Measurements from ENCODE around the gene HBM.

Gene HBM

DNA sequence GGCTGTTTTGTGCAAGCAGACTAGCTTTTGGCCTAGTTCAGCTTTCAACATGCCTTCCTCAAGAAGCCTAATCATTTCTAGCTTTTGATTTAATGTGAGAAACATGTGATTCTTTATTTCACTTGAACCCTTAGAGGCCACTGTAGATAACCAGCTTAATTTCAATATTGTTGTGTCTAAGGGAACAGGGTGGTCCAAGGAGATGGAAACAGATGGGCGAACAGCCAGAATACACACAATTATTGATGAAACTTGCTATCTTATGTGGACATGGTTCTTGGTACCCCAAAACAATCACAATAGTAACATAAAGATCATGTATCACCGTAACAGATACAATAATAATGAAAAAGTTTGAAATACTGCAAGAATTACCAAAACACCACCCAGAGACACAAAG, 32.1 kb upstream of the HBM start:
- H3K9me3 ChIP-seq (ENCODE audit: control insufficient read depth, insufficient read depth, low read length): no peaks in the 10 kb centered on the region
- H3K9me2 ChIP-seq (replicated peaks; ENCODE audit: control insufficient read depth, low read length): no peaks in the 10 kb centered on the region
- H3K4me2 ChIP-seq (ENCODE audit: low read length): no peak overlapping the region
- H4K20me1 ChIP-seq (ENCODE audit: control insufficient read depth, insufficient read depth, low read depth, low read length): no peaks in the 10 kb centered on the region
- no peak overlapping the region for H3K4me3 ChIP-seq (ENCODE audit: low read length)
- H3F3A ChIP-seq (ENCODE audit: control insufficient read depth, insufficient read depth): peaks cover under 1% of the 10 kb centered on the region; the same call in 1 of the 2 replicates
- peaks cover 11% of the 10 kb centered on the region for H3K4me1 ChIP-seq (ENCODE audit: control insufficient read depth, low read length)
- H3K27me3 ChIP-seq (ENCODE audit: control insufficient read depth, low read length): no peaks in the 10 kb centered on the region
- TF ChIP-seq, protein P1, sequence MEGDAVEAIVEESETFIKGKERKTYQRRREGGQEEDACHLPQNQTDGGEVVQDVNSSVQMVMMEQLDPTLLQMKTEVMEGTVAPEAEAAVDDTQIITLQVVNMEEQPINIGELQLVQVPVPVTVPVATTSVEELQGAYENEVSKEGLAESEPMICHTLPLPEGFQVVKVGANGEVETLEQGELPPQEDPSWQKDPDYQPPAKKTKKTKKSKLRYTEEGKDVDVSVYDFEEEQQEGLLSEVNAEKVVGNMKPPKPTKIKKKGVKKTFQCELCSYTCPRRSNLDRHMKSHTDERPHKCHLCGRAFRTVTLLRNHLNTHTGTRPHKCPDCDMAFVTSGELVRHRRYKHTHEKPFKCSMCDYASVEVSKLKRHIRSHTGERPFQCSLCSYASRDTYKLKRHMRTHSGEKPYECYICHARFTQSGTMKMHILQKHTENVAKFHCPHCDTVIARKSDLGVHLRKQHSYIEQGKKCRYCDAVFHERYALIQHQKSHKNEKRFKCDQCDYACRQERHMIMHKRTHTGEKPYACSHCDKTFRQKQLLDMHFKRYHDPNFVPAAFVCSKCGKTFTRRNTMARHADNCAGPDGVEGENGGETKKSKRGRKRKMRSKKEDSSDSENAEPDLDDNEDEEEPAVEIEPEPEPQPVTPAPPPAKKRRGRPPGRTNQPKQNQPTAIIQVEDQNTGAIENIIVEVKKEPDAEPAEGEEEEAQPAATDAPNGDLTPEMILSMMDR (IDR thresholded peaks at IDR 0.05; ENCODE audit: low read depth, low read length, poor library complexity, severe bottlenecking): no peak
- TF ChIP-seq EZH2phosphoT487 (IDR thresholded peaks at IDR 0.05; ENCODE audit: borderline replicate concordance, low read length): no peak
- peaks cover 86% of the 10 kb centered on the region for H3K79me2 ChIP-seq (ENCODE audit: control insufficient read depth, low read length)
- no peak overlapping the region for H3K27ac ChIP-seq (ENCODE audit: low read depth, low read length)
- H3K36me3 ChIP-seq (ENCODE audit: control insufficient read depth, low read length): peaks cover 10% of the 10 kb centered on the region

DNA sequence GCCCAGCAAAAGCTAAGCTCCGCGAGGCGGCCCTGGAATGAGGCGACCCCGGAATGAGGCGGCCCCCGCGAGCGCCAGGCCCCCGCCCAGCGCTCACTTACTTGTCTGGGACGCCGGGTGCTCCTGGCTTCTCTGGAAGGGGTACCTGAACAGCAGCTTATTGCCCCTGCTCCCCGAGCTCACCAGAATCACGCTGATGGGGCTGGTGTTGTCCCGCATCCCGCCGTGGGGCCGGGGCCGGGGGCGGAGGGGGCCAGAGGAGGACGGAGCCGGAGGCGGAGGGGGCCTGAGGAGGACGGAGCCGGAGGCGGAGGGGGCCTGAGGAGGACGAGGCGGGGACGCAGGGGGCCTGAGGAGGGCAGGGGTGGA, 27.7 kb upstream of the HBM start:
- Histone ChIP-seq H3K9me2 (replicated peaks; ENCODE audit: control insufficient read depth, low read length) (no peaks in the 10 kb centered on the region), H3K4me3 (ENCODE audit: low read length) (peak overlapping the region; percentile 97), H4K20me1 (ENCODE audit: control insufficient read depth, insufficient read depth, low read depth, low read length) (no peaks in the 10 kb centered on the region), H3K27ac (ENCODE audit: low read depth, low read length) (peak overlapping the region; percentile 43), H3K36me3 (ENCODE audit: control insufficient read depth, low read length) (peaks cover 3% of the 10 kb centered on the region), H3K4me1 (ENCODE audit: control insufficient read depth, low read length) (peaks cover 14% of the 10 kb centered on the region), H3K27me3 (ENCODE audit: control insufficient read depth, low read length) (no peaks in the 10 kb centered on the region), H3K4me2 (ENCODE audit: low read length) (peak overlapping the region; percentile 83), H3K79me2 (ENCODE audit: control insufficient read depth, low read length) (peaks cover 49% of the 10 kb centered on the region), H3F3A (ENCODE audit: control insufficient read depth, insufficient read depth) (peaks cover 6% of the 10 kb centered on the region; the same call in 1 of the 2 replicates), H3K9me3 (ENCODE audit: control insufficient read depth, insufficient read depth, low read length) (no peaks in the 10 kb centered on the region)
- TF ChIP-seq, protein P1 (IDR thresholded peaks at IDR 0.05; ENCODE audit: low read depth, low read length, poor library complexity, severe bottlenecking): no peak
- TF ChIP-seq EZH2phosphoT487 (IDR thresholded peaks at IDR 0.05; ENCODE audit: borderline replicate concordance, low read length): no peak

DNA sequence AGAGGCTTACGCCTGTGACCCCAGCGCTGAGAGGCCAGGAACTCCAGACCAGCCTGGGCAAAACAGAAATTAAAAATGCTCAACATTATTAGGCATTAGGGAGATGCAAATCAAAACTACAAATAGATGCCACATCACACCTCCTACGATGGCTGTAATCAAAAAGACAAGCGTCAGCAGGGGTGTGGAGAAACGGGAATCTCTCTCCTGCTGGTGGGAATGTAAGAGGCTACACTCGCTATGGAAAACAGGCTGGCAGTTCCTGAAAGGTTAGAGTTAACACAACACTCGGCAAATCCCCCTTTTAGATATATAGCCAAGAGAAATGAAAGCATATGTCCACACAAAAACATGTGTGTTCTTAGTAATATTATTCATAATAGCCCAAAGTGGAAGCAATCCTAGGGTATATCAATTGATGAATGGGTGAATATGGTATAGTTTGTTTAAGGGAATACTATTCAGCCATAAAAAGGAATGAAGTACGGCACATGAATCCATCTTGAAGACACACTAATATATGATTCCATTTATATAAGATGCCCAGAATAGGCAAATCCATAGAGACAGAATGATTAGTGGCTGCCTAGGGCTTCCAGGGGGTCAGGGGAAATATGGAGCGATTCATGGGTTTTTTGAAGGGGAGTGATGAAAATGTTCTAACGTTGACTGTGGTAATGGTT, 25.5 kb upstream of the HBM start:
- H3K27ac ChIP-seq (ENCODE audit: low read depth, low read length): no peak overlapping the region
- H3K4me2 ChIP-seq (ENCODE audit: low read length): no peak overlapping the region
- H4K20me1 ChIP-seq (ENCODE audit: control insufficient read depth, insufficient read depth, low read depth, low read length): no peaks in the 10 kb centered on the region
- TF ChIP-seq EZH2phosphoT487 (IDR thresholded peaks at IDR 0.05; ENCODE audit: borderline replicate concordance, low read length): no peak
- TF ChIP-seq, protein P1 (IDR thresholded peaks at IDR 0.05; ENCODE audit: low read depth, low read length, poor library complexity, severe bottlenecking): no peak
- H3F3A ChIP-seq (ENCODE audit: control insufficient read depth, insufficient read depth): peaks cover 6% of the 10 kb centered on the region; the same call in 1 of the 2 replicates
- no peaks in the 10 kb centered on the region for H3K9me3 ChIP-seq (ENCODE audit: control insufficient read depth, insufficient read depth, low read length)
- H3K79me2 ChIP-seq (ENCODE audit: control insufficient read depth, low read length): peaks cover 28% of the 10 kb centered on the region
- peaks cover 6% of the 10 kb centered on the region for H3K27me3 ChIP-seq (ENCODE audit: control insufficient read depth, low read length)
- H3K4me1 ChIP-seq (ENCODE audit: control insufficient read depth, low read length): peaks cover 11% of the 10 kb centered on the region
- H3K4me3 ChIP-seq (ENCODE audit: low read length): no peak overlapping the region
- H3K9me2 ChIP-seq (replicated peaks; ENCODE audit: control insufficient read depth, low read length): no peaks in the 10 kb centered on the region
- peaks cover 3% of the 10 kb centered on the region for H3K36me3 ChIP-seq (ENCODE audit: control insufficient read depth, low read length)
